GM12875 (cell line): ENCODE data around the gene DDI2.
A peak's percentile ranks its signal among the peaks of the same experiment; 100 is the strongest.

ENCODE experiments used
- H3K4me3 ChIP-seq: one replicate; pipeline ENCODE4 v1.5.1; 2011; ENCODE audit warnings: low read depth, low read length, control low read depth
- TF ChIP-seq, protein P1 (sequence below): IDR thresholded peaks from 2 replicates; pipeline ENCODE4 v1.5.1; 2011; ENCODE audit warnings: low read depth, mild to moderate bottlenecking, control low read depth, inconsistent platforms, low read length, moderate library complexity, borderline replicate concordance; ENCODE audit not compliant: insufficient read depth

Gene DDI2

DNA sequence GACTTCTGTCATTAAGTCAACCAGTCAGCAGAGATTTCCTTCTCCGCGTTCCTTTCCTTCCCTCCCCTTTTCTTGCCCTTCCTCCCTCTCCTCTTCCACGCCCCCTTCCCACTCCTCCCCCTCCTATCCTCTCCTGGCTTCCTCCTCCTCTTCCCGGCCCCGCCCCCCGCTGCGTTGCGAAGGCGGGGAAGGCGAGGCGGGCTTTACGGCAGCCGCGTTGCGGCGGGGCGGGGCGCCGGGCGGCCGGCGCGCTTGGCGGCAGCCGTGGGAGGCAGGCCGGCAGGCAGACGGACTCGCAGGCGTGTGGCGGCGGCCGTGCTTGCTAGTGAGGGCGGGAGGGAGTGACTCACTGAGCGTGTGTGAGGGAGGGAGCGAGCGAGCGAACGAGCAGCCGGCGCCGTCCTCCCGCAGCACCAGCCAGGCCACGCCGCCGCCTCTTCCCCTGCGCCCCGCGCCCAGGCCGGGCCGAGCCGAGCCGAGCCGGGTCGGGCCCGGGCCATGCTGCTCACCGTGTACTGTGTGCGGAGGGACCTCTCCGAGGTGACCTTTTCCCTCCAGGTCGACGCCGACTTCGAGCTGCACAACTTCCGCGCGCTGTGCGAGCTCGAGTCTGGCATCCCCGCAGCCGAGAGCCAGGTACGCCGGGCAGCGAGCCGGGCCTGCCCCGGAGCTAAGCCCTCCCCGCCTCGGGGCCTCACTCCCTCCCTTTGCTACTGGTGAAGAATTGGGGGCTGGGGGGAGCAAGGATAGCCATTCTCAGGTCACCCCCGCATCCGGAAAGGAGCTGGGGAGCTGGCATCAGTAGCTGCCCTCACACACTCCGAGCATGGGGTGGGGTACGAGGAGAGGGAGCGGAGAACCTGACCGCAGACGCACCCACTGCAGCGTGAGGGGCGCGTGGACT, at the start of gene DDI2:
Gene DDI2 (plus strand): TSS at position 286 of the 904 bp plus-strand sequence. CDS start 213 bp downstream, at position 499.
- peak within 1 kb of the TSS; percentile 98 for H3K4me3 ChIP-seq
- TF ChIP-seq, protein P1, sequence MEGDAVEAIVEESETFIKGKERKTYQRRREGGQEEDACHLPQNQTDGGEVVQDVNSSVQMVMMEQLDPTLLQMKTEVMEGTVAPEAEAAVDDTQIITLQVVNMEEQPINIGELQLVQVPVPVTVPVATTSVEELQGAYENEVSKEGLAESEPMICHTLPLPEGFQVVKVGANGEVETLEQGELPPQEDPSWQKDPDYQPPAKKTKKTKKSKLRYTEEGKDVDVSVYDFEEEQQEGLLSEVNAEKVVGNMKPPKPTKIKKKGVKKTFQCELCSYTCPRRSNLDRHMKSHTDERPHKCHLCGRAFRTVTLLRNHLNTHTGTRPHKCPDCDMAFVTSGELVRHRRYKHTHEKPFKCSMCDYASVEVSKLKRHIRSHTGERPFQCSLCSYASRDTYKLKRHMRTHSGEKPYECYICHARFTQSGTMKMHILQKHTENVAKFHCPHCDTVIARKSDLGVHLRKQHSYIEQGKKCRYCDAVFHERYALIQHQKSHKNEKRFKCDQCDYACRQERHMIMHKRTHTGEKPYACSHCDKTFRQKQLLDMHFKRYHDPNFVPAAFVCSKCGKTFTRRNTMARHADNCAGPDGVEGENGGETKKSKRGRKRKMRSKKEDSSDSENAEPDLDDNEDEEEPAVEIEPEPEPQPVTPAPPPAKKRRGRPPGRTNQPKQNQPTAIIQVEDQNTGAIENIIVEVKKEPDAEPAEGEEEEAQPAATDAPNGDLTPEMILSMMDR: no peak

DNA sequence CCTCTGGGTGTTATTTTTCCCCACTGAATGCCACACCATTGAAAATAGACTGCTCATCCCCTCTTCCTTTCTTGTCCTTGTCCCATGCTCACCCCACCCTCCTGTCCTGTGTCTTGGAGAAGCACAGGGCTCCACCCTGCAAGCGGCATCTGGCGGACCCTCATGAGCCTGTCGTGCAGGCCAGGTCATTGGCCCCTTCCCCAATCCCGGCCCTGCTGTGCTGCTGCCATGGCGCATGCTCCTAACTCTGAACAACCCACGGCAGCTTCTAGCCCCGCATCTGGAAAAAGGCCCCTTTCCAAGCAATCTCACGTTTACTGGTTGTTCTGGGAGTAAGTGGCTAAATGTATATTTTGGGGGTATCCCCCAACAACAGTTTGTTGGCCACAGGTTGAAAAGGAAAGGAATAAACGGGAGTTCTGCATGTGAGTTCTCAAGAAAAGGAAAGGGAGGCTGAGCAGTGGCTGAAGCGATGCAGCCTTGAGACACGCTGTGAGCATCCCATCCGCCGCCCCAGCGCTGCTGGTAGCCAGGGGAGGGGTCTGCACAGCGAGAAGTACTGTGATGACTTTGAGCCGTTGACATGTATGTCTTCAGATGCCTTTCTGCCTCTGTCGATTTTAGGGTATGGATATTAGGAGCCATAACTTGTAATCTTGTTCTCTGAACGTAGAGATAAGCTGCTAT, 48.7 kb upstream of the DDI2 start:
- TF ChIP-seq, protein P1: no peak
- H3K4me3 ChIP-seq: no peak overlapping the region

DNA sequence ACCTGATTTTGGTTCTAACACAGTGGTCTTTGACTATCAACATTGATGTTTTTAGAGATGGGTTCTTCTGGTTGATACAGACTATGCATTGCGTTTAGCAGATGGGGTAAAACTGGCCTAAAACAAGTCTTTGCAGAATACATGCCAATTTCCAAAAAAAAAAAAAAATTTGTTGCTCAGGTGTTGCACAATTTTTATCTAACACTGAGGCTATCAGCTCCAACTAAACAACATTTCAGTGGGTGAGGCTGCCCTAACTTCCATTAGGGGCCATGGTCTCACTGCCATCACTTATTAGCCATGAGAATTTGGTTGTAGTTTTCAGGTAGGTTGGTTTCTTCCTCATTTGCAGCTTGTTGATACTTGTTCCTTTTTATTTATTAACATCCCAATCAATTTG, 46.4 kb upstream of the DDI2 start:
- TF ChIP-seq, protein P1: no peak
- H3K4me3 ChIP-seq: no peak overlapping the region

DNA sequence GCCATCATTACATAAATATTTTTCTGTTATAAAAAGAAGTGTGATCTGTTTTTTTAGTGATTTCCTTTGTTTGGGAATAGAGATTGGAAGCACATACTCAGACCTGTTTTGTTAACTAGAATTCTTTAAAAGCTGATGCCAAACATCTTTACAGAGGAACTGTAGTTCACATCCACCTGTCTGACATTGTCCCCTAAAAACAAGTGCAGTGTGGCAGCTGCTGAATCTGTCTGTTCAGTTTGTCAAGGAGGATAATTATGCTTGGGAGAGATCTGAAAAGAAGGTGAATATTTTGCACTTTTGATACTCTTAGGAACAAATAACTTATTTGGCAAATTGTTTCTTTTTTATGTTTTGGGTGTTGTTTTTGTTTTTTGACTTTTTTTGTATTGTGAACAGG, 46.0 kb upstream of the DDI2 start:
- no peak overlapping the region for H3K4me3 ChIP-seq
- TF ChIP-seq, protein P1: no peak

DNA sequence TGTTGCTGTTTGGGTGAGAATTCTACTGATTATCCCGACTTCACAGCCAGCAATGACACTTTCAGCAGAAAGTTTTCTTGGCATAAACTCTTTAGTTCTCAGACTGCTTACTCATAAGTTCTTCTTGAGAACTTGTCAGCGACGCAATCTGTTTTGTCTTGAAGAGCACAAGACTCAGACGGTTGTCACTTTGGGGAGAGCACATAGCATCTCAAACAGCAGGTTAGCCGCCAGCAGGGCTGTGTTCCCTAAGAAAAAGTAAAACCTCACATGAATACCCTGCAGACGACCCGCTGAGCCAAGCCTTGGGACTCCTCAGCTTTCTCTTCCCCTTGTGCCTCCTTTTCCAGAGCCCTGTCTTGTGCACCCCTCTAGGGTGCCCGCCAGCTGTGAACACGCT, 43.8 kb upstream of the DDI2 start:
- TF ChIP-seq, protein P1: no peak
- H3K4me3 ChIP-seq: no peak overlapping the region

DNA sequence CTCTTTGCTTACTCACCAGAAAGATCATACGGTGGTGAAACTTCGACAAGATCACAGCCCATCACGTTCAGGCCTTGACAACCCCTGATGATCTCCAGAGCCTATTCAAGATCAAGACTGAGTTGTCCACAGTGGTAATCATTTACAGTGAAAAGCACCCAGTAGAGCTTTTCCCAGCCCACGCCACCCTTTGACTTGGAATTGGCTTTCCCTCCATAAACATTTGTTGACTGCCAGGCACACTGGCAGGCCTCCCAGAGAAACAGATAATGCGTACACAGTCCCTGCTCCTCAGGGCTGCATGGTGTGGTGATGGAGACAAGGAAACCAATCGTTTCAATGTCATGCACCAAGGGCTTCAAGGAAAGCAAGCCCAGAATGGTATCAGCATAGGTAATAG, 42.5 kb upstream of the DDI2 start:
- no peak overlapping the region for H3K4me3 ChIP-seq
- TF ChIP-seq, protein P1: no peak
